CD4-positive, alpha-beta T cell treated with Interleukin-15 for 4 hours (primary cell): ENCODE results near the gene ABCA13.
"Not testable (repeated sequence)": the region's sequence is repeated elsewhere in the genome, so short reads cannot be mapped to it uniquely, and the experiment has no call there.

Source experiments
- DNase-seq: peaks from one replicate; pipeline ENCODE4 v3.0.0-alpha.2; 2020; ENCODE audit warnings: low spot score

ABCA13 gene

DNA sequence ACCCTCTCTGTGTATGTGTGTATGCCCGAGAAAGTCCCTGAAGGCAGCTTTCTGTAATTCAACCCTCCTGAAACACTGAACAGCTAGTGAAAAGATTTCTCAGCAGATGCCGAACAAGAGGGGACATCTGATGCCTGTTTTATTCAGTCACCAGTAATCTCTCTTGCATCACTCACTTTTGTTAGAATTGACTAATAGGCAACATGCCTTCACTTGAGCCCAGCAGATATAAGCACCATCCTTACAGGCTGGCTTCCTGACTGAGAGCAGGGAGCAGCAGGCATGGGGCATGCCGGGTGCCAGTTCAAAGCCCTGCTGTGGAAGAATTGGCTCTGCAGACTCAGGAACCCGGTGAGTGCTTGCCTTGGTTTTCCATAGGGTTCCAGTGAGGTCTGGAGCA, at the start of gene ABCA13:
Gene ABCA13 (plus strand): TSS at position 257 of the 400 bp plus-strand sequence. CDS start 26 bp downstream, at position 283.
- no peak for DNase-seq

GRCh38 chr7:48126037-48126436, 45.2 kb upstream of the ABCA13 start:
- no peak for DNase-seq

DNA sequence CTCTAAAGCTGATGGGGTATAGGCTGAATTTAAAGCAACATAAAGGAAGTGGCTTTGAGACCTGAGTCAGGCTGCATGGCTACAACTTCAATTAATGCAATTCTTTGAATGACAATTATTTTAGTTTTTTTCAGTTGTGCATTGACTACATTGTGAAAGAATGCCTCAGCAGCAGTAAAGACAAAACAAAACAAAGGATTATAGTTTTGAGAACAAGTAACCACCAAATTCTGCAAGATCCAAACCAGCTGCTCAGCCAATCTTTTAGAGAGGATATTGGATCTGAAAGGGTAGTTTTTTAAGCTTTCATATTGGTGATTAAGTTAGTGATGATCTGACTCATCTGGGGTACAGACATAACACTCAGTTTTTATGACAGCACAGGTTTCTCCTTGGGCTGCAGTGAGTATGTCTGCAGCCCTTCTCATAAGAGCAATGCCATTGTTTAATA, 40.6 kb upstream of the ABCA13 start:
- no peak for DNase-seq

DNA sequence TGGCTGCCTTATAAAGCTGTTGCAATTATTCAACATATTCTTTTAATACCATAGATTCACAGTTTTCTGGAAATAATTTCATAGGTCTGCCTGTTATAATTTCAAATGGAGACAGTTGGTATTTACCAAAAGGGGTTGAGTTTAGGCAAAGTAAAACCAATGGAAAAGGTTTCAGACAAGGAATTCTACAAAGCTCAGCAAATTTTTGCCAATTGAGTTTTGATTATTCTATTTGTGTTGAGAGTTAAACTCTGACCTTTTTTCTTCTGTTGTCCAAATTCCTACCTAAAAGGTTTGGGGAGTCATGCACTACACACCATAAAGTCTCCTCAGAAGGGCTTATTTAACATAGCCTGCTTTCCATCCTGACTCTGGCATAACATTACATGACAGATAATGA, 38.5 kb upstream of the ABCA13 start:
- DNase-seq, result no peak

DNA sequence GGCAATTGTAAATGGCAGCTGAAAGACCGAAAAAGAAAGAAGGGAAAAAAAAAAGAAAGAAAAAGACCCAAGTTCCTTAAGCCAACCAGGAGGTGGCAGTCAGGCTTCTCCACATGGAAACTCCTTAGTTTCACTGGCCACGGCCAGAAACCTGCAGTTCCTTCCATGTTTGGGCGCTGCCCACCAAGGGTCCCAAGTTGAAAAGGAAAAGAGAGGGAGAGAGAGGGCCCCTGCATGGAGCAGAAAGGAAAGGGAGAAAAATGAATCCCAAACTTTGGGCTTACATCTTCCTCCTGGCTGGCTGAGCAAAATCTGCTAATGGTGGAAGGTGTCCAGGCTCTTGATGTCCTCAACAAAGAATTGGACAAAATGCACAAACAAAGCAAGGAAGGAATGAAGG, 31.8 kb upstream of the ABCA13 start:
- no peak for DNase-seq

DNA sequence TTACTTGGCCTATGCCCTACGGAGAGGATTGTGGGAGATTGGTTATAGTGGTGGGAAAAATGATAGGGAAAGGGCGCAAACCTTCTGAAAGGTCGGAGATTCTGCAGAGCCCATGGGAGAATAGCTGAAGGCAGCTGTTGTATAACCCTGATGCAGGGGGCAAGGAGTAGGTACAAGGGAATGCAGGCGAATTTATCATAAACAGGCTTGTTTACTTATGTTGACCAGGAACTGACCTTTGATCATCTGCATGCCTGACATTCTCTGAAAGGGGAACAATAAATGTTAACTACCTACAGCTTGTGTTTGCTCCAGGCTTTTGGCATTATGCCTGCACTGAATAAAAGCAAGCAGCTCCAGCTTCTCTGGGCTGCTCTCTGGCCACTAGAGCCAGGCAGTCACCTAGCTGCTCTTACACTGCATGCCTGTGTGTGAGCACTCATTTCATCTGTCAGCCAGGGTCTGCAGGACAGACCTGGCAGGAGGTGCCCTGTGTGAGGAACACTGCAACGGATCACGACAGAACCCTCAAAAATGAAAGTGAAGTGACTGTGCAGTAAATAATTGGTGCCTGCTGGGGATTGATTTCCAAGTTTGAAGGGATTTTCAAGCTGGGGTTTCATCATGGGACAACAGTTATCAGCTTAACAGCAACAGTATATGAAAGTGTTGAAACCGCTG, 31.1 kb upstream of the ABCA13 start:
- no peak for DNase-seq

DNA sequence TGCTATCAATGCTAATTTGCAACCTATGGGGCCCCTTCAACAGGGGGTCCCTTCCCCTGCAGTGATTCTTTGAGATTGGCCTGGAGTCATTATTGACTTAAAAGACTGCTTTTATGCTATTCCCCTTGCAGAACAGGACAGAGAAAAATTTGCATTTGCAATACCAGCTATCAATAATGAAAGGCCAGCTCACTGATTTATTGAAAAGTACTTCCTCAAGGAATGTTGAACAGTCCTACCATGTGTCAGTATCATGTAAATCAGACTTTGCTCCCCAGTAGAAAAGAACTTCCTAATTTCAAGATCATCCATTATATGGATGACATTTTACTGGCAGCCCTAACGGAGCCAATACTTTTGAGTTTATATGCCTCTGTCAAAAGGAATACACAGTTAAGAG, 29.7 kb upstream of the ABCA13 start:
- DNase-seq, result no peak

DNA sequence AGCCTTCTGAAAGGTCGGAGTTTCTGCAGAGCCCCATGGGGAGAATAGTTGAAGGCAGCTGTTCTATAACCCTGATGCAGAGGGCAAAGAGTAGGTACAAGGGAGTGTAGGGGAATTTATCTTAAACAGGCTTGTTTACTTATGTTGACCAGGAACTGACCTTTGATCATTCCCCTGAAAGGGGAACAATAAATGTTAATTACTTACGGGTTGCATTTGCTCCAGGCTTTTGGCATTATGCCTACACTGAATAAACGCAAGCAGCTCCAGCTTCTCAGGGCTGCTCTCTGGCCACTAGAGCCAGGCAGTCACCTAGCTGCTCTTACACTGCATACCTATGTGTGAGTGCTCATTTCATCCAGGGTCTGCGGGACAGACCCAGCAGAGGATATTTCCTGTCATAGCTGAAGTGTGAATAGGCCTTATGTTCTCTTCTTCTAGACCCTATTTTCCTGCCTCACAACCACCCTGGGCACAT, 26.9 kb upstream of the ABCA13 start:
- DNase-seq, result no peak

DNA sequence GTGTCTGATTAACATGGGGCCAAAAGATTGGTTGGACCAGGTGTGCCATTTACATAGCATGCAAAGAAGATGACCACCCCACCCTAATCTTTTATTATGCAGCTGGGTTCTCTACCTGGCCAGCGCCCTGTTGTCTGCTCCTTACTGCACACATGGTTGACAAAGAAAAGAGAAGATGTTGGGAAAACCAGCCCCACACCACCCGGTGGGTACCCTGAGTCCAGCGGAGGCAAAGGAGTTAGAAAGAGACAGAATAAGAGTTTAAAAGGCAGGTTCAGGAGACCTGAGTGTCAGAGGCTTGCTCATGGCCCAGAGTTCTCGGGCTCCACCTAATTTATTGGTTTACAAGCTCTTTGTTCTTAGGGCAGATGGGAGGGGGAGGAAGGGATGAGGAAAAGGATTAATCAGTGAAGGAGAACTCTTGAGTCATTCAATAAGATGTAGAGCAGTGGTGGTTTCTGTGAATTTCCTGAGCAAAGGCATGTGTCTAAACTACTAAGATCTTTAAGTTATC, 24.1 kb upstream of the ABCA13 start:
- DNase-seq, result no peak

GRCh38 chr7:48147690-48148089, 23.6 kb upstream of the ABCA13 start:
- not testable (repeated sequence) for DNase-seq

GRCh38 chr7:48148311-48148710, 22.9 kb upstream of the ABCA13 start:
- no peak for DNase-seq

DNA sequence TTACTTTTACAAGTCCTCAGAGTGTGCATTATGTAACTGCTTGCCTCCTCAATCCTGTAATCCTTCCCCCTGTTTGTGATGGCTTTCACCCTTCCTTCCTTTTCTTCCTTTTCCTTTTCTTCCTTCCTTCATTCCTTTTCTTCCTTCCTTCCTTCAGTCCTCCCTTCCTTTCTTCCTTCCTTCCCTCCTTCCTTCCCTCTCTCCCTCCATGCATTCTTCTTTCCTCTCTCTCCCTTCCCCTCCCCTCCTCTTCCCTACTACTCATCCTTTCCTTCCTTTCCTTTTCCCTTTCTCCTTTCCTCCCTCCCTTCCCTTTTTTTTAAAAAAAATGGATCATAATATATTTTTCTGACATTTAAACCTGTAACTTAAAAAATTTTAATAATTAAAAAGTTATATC, 22.2 kb upstream of the ABCA13 start:
- DNase-seq, result no peak

DNA sequence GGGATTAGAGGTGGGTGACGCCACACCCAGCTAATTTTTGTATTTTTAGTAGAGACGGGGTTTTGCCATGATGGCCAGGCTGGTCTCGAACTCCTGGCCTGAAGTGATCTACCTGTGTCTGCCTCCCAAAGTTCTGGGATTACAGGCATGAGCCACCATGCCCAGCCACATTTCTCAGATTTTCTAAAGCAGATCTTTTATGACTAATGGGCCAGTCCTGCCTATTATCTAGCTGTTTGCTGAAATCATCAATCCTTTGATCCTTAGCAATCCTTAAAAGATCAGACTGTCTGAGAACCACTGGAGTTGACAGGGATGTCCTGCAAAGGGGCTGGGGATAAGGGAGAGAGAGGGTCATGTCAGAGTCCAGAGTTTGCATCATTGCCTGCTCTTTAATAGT, 21.2 kb upstream of the ABCA13 start:
- DNase-seq, result no peak

- DNase-seq, result peak; percentile 42
Observed at GRCh38 chr7:48154792-48155413, 16.4 kb upstream of the ABCA13 start.

- DNase-seq, result no peak
Observed at GRCh38 chr7:48158404-48158803, 12.9 kb upstream of the ABCA13 start.

GRCh38 chr7:48161407-48162125, 9.7 kb upstream of the ABCA13 start:
- no peak for DNase-seq

- no peak for DNase-seq
Observed at GRCh38 chr7:48165157-48165556, 6.1 kb upstream of the ABCA13 start.

DNA sequence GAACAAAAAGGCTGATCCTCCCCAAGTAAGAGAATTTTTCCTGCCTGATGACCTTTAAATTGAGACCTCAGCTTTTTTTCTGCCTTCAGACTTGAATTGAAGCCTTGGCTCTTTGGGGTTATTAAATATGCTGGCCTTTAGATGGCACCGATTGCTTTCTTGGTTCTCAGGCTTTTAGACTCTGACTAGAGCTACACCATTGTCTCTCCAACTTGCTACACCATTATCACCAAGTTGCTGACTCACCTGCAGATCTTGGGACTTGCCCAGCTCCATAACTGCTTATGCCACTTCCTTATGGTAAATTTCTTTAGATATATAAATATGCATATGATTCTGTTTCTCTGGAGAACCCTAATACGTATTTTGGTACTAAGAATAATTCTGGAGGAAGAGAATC, 3.1 kb upstream of the ABCA13 start:
- no peak for DNase-seq

GRCh38 chr7:48170506-48170905, 752 bp upstream of the ABCA13 start:
- no peak for DNase-seq

DNA sequence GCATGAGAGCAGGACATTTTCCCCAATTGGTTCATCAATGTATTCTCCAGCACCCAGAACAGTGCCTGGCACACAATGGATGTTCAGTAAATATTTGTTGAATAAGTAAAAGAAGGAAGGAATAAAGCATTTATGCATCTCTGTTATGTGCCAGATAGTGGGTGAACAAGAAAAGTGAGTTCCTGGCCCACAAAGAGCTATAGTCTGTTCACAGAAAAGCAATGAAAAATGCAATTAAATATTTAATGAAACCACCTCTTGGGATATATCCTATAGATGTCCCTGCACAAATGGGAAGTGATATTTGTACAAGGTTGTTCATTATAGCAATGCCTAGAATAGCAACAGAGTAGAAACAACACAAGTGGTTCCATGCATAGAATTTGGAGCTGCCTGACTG, 2.1 kb downstream of the ABCA13 start:
- no peak for DNase-seq

DNA sequence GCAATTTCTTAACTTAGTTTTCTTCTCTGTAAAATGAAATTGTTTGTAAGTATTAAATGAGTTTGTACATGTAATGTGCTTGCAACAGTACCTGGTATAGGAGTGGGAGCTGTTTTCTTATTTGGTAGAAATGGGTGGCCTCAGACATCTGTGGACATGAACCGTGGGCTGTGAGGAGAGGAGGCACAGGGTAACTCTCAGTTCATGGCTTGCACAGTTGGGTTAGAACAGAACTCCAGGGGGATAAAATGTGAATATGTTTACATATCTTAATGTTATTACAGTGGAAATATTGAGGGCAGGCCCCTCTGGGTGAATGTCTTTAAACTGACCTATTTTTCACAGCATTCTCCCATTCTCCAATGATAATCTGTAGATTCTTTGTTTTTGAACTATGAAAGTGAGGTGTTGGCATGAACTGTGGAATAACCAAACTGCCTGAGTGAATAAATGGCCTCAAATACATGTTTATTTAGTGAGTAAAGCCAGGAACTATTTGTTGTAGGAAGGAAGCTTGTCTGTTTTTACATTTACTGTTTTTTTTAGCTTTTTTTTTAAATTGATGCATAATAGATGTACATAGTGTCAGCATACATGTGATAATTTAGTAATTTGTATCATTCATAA, 2.6 kb downstream of the ABCA13 start:
- no peak for DNase-seq

DNA sequence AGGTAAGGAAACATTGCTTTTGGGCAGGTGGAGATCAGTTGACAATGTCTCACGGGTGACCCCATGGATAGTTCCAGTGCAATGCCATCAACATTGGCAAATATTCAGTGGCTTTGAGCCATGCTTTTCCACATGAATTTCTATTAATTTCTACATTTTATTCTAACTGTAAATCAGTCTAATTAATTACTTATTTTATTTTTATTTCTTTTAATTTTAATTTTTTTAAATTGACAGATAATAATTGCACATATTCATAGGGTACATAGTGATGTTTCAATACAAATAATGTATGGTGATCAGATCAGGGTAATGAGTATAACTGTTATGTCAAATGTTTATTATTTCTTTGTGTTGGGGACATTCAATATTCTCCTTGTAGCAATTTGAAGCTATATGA, 3.8 kb downstream of the ABCA13 start:
- DNase-seq, result no peak
